GF-D8 (cell line): ENCODE results near the gene LDLRAD1.
"Not testable (repeated sequence)": the region's sequence is repeated elsewhere in the genome, so short reads cannot be mapped to it uniquely, and the experiment has no call there.

Source experiments
- DNase-seq: peaks from one replicate; lab custom pipeline; 2025; lab: John Stamatoyannopoulos, UW

LDLRAD1 gene

DNA sequence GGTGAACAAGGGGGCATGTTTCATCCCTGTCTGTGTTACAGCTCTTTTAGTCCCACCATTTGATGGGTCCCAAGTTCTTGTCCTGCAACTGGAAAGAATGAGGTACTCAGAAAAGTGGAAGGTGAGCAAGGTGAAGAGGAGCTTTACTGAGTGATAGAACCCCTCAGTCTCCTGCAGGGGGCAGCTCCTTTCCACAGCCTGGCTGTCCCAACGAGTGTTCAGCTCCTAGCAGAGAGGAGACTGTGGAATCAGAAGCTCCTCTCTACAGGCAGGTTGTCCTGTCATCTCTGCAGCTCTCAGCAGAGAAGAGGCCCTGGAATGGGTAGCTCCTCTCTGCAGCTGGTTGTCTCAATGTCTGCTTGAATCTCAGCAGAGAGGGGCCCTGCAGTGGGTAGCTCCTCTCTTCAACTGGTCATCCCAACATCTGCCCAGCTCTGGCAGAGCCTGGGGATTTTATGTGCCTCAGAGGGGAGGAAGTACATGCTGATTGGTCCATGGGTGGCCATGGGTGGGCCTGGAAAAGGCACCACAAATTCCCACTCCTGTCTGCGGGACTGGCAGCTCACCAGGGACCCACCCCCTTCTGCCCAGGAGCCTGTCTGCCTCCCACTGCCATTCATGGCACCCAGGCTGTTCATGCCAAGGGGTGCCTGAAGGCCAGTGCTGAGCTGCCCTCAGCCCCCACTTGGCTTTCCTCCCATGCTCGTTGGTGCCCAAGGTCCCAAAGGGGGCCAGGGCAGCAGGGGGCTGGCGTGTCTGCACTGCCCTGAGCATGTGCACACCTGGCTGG, 25.7 kb downstream of the LDLRAD1 start:
- DNase-seq, result no peak

DNA sequence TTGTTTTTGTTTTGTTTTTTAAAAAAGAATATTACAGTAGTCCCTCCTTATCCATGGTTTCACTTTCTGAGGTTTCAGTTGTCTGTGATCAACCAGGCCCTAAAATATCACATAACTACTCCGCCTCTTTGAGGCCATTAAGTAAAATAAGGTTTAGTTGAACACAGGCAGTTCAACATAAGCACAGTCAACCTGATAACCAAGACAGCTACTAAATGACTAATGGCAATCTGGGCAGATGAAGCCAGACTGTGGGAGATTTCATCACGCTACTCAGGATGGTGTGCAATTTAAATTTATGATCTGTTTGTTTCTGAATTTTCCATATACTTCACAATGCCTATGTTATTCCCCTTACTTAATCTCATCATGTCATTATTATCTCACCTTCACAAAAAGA, 30.1 kb downstream of the LDLRAD1 start:
- no peak for DNase-seq

DNA sequence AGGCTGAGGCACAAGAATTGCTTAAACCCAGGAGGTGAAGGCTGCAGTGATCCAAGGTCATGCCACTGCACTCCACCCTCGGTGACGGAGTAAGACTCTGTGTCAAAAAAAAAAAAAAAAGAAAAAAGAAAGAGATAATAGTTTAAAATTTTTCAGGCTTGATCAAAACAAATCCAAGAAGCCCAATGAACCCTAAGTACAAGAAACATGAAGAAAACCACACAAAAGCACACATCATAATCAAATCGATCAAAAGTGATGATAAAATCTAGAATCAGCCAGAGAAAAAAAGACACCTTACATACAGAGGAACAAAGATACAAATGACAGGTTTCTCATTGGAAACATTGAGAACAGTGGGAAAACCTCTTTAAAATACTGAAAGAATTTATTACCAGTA, 31.5 kb downstream of the LDLRAD1 start:
- DNase-seq, result no peak

DNA sequence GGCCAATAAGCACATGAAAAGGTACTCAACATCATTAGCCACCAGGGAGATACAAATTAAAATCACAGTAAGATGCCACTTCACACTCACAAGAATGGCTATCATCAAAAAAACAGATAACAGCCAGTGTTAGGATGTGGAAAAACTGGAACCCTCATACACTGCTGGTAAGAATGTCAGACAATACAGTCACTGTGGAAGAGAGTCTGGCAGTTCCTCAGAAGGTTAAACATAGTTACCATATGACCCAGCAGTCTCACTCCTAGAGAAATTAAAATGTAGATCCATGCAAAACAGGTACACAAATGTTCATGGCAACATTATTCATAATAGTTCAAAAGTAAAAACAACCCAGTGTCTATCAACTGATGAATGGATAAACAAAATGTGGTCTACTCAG, 33.3 kb downstream of the LDLRAD1 start:
- DNase-seq, result no peak

DNA sequence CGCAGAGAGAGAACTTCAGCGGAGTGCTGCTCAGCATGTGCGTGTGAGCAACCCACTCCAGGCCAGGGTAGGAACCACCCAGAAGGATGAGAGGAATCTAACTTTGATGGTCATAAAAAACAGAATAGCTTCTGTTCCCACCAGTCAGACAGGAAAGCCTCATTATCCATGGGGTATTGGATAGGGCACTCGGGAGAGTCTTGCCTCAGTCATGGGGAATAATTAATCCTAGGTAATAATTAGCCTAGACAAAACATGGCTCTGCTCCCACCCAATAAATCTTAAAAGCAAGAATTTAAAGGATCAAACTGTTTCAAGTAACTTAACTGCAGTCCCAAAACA, 35.3 kb downstream of the LDLRAD1 start:
- DNase-seq, result no peak

DNA sequence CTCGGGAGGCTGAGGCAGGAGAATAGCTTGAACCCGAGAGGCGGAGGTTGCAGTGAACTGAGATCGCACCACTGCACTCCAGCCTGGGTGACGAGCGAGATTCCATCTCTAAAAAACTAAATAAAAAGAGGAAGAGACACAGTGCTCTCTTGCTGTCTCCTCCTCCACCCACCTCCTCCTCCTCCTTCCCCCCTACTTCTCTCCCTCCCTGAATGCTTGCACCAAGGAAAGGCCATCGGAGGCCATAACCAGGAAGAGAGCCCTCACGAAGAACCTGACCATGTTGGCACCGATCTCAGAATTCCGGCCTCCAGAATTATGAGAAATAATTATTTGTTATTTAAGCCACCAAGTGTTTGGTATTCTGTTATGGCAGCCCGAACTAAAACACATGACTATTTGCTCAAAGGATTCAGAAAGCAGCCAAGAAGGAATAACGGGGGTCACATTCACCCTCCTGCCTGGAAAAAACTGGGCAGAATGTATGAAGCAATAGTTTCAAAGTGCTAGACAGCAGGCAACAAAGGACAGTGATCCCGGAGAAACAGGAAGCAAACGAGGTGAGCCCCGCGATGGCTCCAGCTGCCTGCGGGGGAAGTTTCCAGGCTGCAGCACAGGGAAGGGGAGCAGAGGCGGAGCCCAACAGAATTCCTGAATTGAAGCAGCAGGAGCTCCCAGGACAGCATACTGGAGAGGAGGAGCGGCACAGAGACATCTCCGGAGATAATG, 35.8 kb downstream of the LDLRAD1 start:
- DNase-seq, result no peak

DNA sequence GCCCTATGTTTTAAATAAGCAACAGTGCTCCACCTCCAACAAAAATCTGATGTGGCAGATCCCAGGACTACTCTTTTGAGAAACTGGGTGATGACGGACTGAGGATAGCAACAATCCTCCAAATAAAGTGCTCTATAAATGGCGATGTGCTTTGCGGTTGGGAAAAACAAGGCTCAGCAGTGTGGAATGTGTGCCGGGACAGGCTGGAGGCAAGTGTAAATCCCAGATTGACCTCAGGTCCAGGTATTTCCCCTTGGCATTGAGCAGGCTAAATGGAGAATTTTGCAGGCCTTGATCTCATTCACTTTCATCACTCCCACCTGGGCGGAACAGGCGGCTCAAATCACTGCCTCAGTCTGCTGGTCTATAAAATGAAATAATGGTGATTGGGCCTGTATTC, 36.8 kb downstream of the LDLRAD1 start:
- DNase-seq, result no peak

DNA sequence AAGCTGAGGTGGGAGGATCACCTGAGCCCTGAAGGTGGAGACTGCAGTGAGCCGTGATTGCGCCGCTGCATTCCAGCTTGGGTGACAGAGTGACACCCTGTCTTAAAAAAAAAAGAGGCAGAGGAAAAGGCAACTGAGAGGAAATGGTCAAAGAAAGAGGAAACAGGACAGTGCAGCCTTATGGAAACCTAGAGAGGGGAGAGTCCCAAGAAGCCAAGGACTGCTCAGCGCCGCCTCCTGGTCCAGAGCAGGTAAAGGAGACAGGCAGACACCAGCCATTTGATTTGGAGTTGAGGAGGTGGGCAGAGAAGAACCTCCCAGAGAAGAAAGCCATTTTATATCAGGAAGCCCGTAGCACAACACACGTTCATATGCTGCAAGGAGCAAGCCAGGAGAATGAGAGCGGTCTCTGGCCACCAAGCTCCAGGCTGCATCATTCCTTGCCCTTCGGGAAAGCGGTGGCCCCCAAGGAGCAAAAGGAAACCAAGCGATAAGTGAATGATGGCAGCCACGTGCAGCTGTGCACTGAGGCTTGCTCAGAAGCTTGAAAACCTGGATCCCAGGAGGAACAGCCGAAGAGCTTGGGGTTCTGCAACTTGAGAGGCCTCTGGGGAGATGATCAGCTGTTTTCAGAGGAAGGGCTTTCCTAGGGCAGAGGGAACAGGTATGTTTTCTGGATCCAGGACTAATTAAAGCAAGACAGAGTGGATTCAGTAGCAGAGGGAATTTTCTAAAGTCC, 38.1 kb downstream of the LDLRAD1 start:
- no peak for DNase-seq

DNA sequence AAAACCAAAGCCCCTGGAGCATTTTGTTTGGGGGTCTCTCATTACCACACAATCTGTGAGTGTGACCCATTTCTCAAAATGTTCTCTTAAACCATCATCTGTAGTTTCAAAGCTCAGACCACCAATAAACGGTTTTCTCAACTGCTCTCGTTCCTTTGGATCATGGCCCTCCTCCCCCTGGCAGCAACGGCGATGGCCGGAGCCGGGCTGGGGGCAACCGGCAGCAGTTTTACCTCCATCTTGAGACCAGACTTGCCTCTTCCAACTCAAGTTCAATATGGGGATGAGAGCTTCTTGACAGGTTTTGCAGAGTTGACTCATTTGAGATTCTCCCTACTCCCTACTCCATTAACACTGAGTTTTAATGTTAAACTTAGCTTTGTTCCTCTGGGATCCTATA, 42.1 kb downstream of the LDLRAD1 start:
- DNase-seq, result no peak

DNA sequence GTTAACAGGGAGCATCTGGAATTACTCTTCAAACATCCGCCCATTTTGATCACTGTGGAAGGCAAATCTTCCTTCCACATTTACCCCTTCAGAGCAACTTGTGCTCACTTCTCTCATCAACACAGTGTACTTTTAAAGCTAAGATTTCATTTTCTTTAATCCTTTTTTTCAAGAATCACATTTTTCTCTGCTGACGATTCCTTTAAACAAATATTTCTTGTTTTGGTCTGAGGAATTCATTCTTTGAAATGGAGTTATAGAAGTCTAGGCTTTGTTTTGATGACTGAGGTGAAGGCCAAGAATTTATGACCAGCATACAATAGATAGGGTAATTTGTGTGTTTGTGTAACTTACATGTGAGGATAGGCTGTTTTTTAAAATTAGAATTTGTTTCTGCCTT, 46.3 kb downstream of the LDLRAD1 start:
- DNase-seq, result no peak

DNA sequence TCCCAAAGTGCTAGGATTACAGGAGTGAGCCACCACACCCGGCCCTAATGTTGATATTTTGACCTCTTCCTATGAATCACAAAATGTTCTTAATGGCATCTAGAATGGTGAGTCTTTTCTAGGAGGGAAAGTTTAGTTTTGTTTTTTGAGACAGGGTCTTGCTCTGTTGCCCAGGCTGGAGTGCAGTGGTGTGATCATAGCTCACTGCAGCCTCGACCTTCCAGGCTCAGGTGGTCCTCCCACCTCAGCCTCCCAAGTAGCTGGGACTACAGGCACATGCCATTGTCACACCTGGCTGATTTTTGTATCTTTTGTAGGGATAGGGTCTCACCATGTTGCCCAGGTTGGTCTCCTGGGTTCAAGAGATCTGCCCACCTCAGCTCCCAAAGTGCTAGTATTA, 48.7 kb downstream of the LDLRAD1 start:
- DNase-seq, result not testable (repeated sequence)

DNA sequence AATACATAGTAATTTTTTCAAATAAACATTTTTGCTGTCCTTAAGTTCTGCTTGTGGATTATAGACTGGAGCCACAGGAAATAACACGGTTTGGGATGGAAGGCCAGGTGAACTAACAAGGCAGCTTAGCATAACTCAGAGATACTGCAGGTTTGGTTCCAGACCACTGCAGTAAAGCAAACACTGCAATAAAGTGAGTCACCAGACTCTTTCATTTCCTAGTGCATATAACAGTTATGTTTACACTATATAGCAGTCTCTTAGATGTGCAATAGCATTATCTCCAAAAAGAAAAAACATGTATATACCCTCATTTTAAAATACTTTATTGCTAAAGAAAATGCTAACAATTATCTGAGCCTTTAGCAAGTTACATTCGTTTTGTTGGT, 49.9 kb downstream of the LDLRAD1 start:
- DNase-seq, result no peak

DNA sequence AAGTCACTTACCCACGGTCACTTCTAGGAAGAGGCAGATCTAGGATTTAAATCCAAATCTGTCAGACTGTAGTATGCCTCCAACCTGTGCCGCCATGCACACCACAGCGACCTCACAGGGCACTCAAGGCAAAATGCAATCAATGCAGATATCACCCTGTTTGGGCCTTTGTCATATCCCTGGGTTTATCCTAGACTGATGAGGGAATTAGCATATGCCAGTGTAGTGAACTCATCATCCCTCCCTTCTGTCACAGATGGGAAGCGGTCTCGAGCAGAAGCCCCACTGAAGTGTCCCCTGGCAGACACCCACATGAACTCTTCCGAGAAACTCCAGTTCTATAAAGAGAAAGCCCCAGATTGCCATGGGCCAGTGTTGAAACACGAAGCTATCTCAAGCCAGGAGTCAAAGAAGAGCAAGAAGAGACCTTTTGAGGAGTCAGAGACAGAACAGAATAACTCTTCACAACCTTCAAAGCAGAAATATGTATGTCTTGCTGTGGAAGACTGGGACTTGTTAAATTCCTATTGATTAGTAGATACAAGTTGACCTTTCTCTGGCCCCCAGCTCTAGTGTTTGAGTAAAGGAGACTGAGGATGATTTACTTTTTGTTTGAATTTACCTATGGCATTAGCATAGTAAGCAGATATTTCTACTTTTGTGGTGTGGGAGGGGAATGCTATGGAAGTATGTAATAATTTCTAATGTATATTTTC, 50.4 kb downstream of the LDLRAD1 start:
- DNase-seq, result no peak

DNA sequence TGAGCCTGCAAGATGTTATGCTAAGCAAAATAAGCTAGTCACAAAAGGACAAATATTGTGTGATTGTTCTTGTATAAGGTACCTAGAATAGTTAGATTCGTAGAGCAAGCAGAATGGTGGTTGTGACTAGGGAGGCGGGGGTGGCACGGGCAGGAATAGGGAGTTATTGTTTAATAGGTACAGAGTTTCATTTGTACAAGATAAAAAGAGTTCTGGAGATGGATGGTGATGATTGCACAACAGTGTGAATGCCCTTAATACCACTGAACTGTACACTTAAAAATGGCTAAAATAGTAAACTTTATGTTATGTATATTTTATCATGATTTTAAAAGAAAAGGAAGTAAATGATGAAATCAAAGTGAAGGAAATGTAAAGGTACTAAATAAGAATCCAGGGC, 51.2 kb downstream of the LDLRAD1 start:
- no peak for DNase-seq

DNA sequence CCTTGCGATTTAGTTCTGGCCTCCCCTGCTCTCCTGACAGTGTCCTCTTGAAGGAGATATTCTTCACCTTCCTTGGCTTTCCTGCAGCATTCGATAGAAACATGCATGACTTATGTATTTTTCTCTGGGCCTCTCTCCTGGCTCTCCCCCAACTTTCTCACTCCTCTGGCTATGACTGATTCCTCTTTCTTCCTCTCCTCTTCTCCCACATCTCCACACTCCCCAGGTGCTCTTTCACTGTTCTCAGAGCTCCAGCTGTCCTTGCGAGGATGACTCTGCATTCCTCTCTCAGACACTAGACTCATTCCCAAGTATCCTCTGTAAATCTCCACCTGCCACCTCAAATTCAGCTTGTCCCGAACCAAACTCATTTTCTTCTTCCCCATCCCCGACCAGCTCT, 53.9 kb downstream of the LDLRAD1 start:
- DNase-seq, result no peak

DNA sequence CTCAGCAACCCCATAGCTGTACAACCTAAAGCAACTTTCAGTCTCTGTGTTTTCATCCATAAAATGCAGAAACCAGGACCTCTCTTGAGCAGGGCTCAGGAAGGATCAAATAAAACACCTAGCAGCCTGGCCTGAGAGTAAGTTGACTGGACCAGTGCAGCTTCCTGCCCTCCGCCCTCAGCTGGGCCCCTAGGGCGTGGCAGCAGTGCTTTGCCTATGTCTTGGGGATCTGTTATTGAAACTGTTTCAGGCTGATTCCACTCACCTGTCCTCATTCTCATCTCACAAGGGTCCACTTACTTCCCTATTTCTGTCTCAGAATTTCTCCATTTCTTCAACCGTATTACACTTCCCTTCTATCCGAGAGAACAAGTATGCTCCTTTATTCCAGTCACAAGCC, 54.5 kb downstream of the LDLRAD1 start:
- DNase-seq, result no peak

DNA sequence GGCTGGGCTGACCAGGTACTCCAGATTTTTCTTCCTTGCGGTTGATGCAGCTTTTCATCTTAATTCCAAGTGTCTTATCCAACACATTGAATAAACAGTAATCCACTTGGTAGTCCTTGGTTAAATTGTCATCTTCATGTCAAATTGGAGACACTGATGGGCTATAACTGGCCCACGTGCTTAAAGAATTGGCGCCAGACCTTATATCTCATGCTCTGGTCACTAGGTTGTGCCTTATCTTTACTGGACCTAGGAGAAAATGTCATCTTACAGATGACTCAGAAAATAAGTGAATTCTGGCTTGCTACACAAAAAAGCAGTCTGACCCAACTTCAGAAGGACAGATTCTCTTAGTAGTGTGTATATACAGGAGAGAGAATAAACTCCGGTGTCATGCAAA, 55.6 kb downstream of the LDLRAD1 start:
- DNase-seq, result no peak

DNA sequence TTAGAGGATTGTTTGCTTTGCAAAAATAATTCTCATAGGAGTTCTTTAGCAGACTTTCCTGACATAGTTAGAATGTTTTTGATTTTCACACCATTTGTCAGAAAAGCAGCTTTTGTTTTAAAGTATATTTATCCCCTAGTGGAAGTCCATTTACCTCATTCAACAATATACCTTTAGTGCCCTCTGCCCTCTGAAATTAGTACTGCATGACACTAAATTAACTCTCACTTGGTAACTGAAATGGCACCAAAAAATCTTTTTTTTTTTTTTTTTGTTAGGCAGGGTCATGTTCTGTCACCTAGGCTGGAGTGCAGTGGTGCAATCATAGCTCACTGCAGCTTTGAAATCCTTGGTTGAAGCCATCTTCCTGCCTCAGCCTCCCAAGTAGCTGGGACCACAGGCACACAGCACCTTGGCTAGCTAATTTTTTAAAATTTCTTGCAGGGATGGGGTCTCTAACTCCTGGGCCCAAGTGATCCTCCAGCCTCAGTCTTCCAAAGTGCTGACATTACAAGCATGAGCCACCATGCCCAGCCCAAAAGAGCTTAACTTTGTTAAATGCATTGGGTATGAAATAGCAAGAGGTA, 58.2 kb downstream of the LDLRAD1 start:
- no peak for DNase-seq
